Trophoblast cell (in vitro differentiated cells and primary cell): ENCODE data around the gene CASP9.

ENCODE experiments used
- DNase-seq, 2 donors: peaks; one replicate each; pipeline ENCODE4 v3.0.0-alpha.2; 2016
- H2AFZ ChIP-seq: 2 replicates; pipeline ENCODE4 v1.6.1; 2013; ENCODE audit warnings: low read length, moderate library complexity, mild to moderate bottlenecking; ENCODE audit not compliant: insufficient read depth, poor library complexity
- H2AK5ac ChIP-seq: 2 replicates; pipeline ENCODE4 v1.6.1; 2013; ENCODE audit warnings: mild to moderate bottlenecking, low read length
- H2BK120ac ChIP-seq: 2 replicates; pipeline ENCODE4 v1.6.1; 2013; ENCODE audit warnings: low read length, mild to moderate bottlenecking, moderate library complexity; ENCODE audit not compliant: insufficient read depth, poor library complexity
- H2BK12ac ChIP-seq: 2 replicates; pipeline ENCODE4 v1.6.1; 2013; ENCODE audit warnings: mild to moderate bottlenecking, low read length, moderate library complexity
- H2BK5ac ChIP-seq: 2 replicates; pipeline ENCODE4 v1.6.1; 2013; ENCODE audit warnings: low read length, low read depth, moderate library complexity, mild to moderate bottlenecking; ENCODE audit not compliant: poor library complexity
- H3K14ac ChIP-seq: 2 replicates; pipeline ENCODE4 v1.6.1; 2013; ENCODE audit warnings: mild to moderate bottlenecking, low read length
- H3K18ac ChIP-seq: 2 replicates; pipeline ENCODE4 v1.6.1; 2013; ENCODE audit warnings: mild to moderate bottlenecking, low read length
- H3K23ac ChIP-seq: 2 replicates; pipeline ENCODE4 v1.6.1; 2013; ENCODE audit warnings: low read length
- H3K27ac ChIP-seq: 2 replicates; pipeline ENCODE4 v1.5.1; 2013; ENCODE audit warnings: low read depth, mild to moderate bottlenecking, inconsistent platforms, low read length, moderate library complexity
- H3K27me3 ChIP-seq: 2 replicates; pipeline ENCODE4 v1.6.1; 2013; ENCODE audit warnings: inconsistent platforms, mild to moderate bottlenecking, low read length, moderate library complexity; ENCODE audit not compliant: insufficient read depth
- H3K36me3 ChIP-seq, 2 experiments: 1 replicate in 1 of 2; 2 replicates in 1 of 2; pipeline ENCODE4 v1.6.1; 2013; ENCODE audit warnings: low read length in 2 of 2, mild to moderate bottlenecking in 2 of 2, moderate library complexity in 1 of 2; ENCODE audit not compliant: insufficient read depth in 2 of 2, control insufficient read depth in 1 of 2
- H3K4ac ChIP-seq: 2 replicates; pipeline ENCODE4 v1.6.1; 2013; ENCODE audit warnings: low read depth, mild to moderate bottlenecking, low read length, moderate library complexity
- H3K4me1 ChIP-seq, 2 experiments: 1 replicate in 1 of 2; 2 replicates in 1 of 2; pipeline ENCODE4 v1.6.1; 2013; ENCODE audit warnings: low read length in 2 of 2, mild to moderate bottlenecking in 2 of 2, moderate library complexity in 1 of 2; ENCODE audit not compliant: insufficient read depth in 2 of 2, control insufficient read depth in 1 of 2
- H3K4me2 ChIP-seq: 2 replicates; pipeline ENCODE4 v1.6.1; 2013; ENCODE audit warnings: inconsistent platforms, mild to moderate bottlenecking, low read length, moderate library complexity
- H3K4me3 ChIP-seq: 2 replicates; pipeline ENCODE4 v1.5.1; 2013; ENCODE audit warnings: mild to moderate bottlenecking, low read depth, low read length, inconsistent platforms
- H3K79me1 ChIP-seq: one replicate; pipeline ENCODE4 v1.6.1; 2013; ENCODE audit warnings: low read length
- H3K79me2 ChIP-seq: 2 replicates; pipeline ENCODE4 v1.6.1; 2013; ENCODE audit warnings: low read length, mild to moderate bottlenecking; ENCODE audit not compliant: control insufficient read depth, insufficient read depth, poor library complexity
- H3K9ac ChIP-seq: 2 replicates; pipeline ENCODE4 v1.6.1; 2013; ENCODE audit warnings: mild to moderate bottlenecking, low read length
- H3K9me3 ChIP-seq: 2 replicates; pipeline ENCODE4 v1.6.1; 2013; ENCODE audit warnings: low read depth, mild to moderate bottlenecking, control low read depth, inconsistent platforms, low read length; ENCODE audit not compliant: insufficient read depth
- H4K12ac ChIP-seq: 2 replicates; pipeline ENCODE4 v1.6.1; 2013; ENCODE audit warnings: low read depth, mild to moderate bottlenecking, low read length, moderate library complexity
- H4K8ac ChIP-seq: 2 replicates; pipeline ENCODE4 v1.6.1; 2013; ENCODE audit warnings: low read depth, mild to moderate bottlenecking, low read length, moderate library complexity
- H4K91ac ChIP-seq: one replicate; pipeline ENCODE4 v1.6.1; 2013; ENCODE audit warnings: low read depth, mild to moderate bottlenecking, low read length, moderate library complexity
- WGBS: extraction: QIAGEN DNeasy Blood & Tissue Kit; methylation state at CpG from one replicate; pipeline ENCODE4 v1.1.7; 2013; ENCODE audit warnings: missing lambda C conversion rate; ENCODE audit not compliant: insufficient read length, insufficient coverage; ENCODE audit errors: extremely low coverage; 5-methylcytosine and 5-hydroxymethylcytosine counted together

Gene CASP9

GRCh38 chr1:15449567-15449966 lies 74.4 kb downstream of the CASP9 start:
- Histone ChIP-seq H3K79me2 (no peaks in the 10 kb centered on the region), H4K12ac (no peak overlapping the region), H3K9ac (no peak overlapping the region), H3K27ac (no peak overlapping the region), H3K4ac (no peak overlapping the region), H3K4me1 (no peaks in the 10 kb centered on the region), H2BK12ac (no peak overlapping the region), H2BK5ac (no peak overlapping the region), H3K27me3 (no peaks in the 10 kb centered on the region), H3K4me3 (no peak overlapping the region), H2AFZ (no peak overlapping the region), H3K9me3 (peaks cover 4% of the 10 kb centered on the region), H3K23ac (no peak overlapping the region), H4K8ac (no peak overlapping the region), H3K14ac (no peak overlapping the region), H3K18ac (no peak overlapping the region), H3K79me1 (no peaks in the 10 kb centered on the region), H2AK5ac (no peak overlapping the region), H3K36me3 (no peaks in the 10 kb centered on the region), H2BK120ac (no peak overlapping the region), H3K4me2 (no peak overlapping the region), H4K91ac (no peak overlapping the region)
- no CpG with 5 or more reads among the region's 3 CpGs for WGBS
- DNase-seq, result no peak

DNA sequence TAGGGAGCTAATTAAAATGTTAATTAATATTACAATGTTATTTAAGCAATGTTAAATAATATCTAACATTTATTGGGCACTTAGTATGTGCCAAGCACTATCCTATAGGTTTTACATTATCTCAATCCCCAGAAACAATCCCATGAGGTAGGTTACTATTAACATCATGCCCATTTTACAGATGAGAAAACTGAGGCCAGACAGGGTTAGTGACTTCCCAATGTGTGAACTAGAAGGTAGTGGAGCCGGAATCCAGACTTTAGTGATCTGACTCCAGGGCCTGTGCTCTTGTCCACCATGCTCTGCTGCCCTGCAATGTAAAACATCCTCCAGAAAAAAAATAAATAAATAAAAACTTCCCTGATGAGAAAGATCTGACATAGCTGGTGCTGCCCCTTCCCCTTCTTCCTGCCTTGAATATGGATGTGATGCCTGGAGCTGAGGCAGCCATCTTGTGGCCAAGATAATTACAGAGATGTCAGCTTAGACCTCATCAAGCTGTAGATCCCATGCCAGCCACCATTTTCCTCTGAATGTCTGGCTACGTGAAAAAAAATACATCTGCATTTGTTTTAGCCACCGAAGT lies 75.0 kb downstream of the CASP9 start:
- no peak overlapping the region for H3K18ac ChIP-seq
- no peak overlapping the region for H3K14ac ChIP-seq
- no peaks in the 10 kb centered on the region for H3K36me3 ChIP-seq

DNA sequence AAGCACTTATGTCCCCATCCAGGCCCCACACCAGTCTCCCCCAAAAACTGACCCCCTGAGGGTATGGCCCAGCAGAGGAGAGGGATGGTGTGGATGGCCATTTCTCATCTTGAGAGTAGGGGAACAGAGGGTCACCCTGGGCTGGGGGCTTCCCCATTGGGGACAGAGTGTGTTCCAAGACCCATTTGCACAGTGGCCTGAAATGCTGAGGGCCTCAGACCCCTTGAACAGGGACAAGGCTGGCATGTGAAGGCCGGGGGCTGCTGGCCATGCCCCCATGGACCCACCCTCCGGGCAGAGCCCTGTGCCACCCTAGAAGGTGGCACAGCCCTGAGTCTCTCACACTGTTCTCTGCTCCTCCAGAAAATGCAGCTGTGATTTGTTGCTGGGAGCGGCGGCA lies 77.8 kb downstream of the CASP9 start:
- no peak overlapping the region for H2BK120ac ChIP-seq
- H3K4me1 ChIP-seq, result no peaks in the 10 kb centered on the region
- WGBS, result no CpG with 5 or more reads among the region's 4 CpGs
- H3K4ac ChIP-seq, result no peak overlapping the region
- H2BK5ac ChIP-seq, result no peak overlapping the region
- H2BK12ac ChIP-seq, result no peak overlapping the region
- H3K9ac ChIP-seq, result no peak overlapping the region
- no peak overlapping the region for H3K23ac ChIP-seq
- H3K9me3 ChIP-seq, result no peaks in the 10 kb centered on the region
- no peak overlapping the region for H4K8ac ChIP-seq
- H3K79me2 ChIP-seq, result no peaks in the 10 kb centered on the region
- no peak overlapping the region for H2AFZ ChIP-seq
- no peak for DNase-seq
- H2AK5ac ChIP-seq, result no peak overlapping the region
- H3K4me3 ChIP-seq, result no peak overlapping the region
- no peak overlapping the region for H3K27ac ChIP-seq
- H3K4me2 ChIP-seq, result no peak overlapping the region
- no peak overlapping the region for H3K14ac ChIP-seq
- no peaks in the 10 kb centered on the region for H3K36me3 ChIP-seq
- H3K18ac ChIP-seq, result no peak overlapping the region
- no peak overlapping the region for H4K91ac ChIP-seq
- no peaks in the 10 kb centered on the region for H3K79me1 ChIP-seq
- no peak overlapping the region for H4K12ac ChIP-seq
- no peaks in the 10 kb centered on the region for H3K27me3 ChIP-seq

More for the DNA sequence above, 75.0 kb downstream of the CASP9 start:
- H2AK5ac ChIP-seq, result no peak overlapping the region
- no peaks in the 10 kb centered on the region for H3K27me3 ChIP-seq
- no peak overlapping the region for H2BK120ac ChIP-seq
- no peaks in the 10 kb centered on the region for H3K79me2 ChIP-seq
- no peak overlapping the region for H3K9ac ChIP-seq
- H3K27ac ChIP-seq, result no peak overlapping the region
- H4K91ac ChIP-seq, result no peak overlapping the region
- H3K4me2 ChIP-seq, result no peak overlapping the region
- no peak overlapping the region for H2BK12ac ChIP-seq
- no peaks in the 10 kb centered on the region for H3K79me1 ChIP-seq
- no peak overlapping the region for H2AFZ ChIP-seq
- no CpG with 5 or more reads among the region's 3 CpGs for WGBS
- H2BK5ac ChIP-seq, result no peak overlapping the region
- H3K4me3 ChIP-seq, result no peak overlapping the region
- no peak overlapping the region for H3K4ac ChIP-seq
- H3K4me1 ChIP-seq, result no peaks in the 10 kb centered on the region
- H3K9me3 ChIP-seq, result peaks cover 4% of the 10 kb centered on the region
- no peak overlapping the region for H4K8ac ChIP-seq
- no peak overlapping the region for H3K23ac ChIP-seq
- H4K12ac ChIP-seq, result no peak overlapping the region
- no peak for DNase-seq

DNA sequence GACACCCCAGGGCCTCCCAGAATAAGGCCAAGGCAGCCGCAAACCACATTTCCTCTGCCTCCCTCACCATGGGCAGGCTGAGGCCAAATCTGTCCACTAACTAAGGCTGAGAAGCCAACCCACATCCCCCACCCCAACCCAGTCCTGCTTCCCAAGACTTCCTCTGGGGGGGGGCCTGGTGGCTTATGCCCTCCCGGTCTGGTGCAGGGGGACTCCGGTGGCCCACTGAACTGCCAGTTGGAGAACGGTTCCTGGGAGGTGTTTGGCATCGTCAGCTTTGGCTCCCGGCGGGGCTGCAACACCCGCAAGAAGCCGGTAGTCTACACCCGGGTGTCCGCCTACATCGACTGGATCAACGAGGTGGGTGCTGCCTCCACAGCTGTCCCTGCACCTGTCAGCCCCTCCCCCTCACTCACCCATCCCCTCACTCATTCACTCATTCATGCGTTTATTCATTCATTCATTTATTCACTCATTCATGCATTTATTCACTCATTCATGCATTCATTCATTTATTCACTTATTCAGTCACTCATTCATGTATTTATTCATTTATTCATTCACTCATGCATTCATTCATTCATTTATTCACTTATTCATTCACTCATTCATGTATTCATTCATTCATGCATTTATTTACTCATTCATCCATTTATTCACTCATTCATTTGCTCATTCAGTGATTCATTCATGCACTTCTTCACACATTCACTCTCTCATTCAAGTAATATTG lies 78.5 kb downstream of the CASP9 start:
- no peak overlapping the region for H4K8ac ChIP-seq
- H3K4me3 ChIP-seq, result no peak overlapping the region
- H3K36me3 ChIP-seq, result no peaks in the 10 kb centered on the region
- no peak overlapping the region for H4K12ac ChIP-seq
- DNase-seq, result no peak
- H2AK5ac ChIP-seq, result no peak overlapping the region
- no peaks in the 10 kb centered on the region for H3K9me3 ChIP-seq
- H3K27me3 ChIP-seq, result no peaks in the 10 kb centered on the region
- no peak overlapping the region for H3K27ac ChIP-seq
- WGBS, result no CpG with 5 or more reads among the region's 14 CpGs
- no peak overlapping the region for H3K4ac ChIP-seq
- H2AFZ ChIP-seq, result no peak overlapping the region
- no peak overlapping the region for H3K4me2 ChIP-seq
- H3K14ac ChIP-seq, result no peak overlapping the region
- H2BK12ac ChIP-seq, result no peak overlapping the region
- H3K4me1 ChIP-seq, result no peaks in the 10 kb centered on the region
- H3K23ac ChIP-seq, result no peak overlapping the region
- no peaks in the 10 kb centered on the region for H3K79me2 ChIP-seq
- H3K9ac ChIP-seq, result no peak overlapping the region
- H3K79me1 ChIP-seq, result no peaks in the 10 kb centered on the region
- no peak overlapping the region for H2BK120ac ChIP-seq
- H4K91ac ChIP-seq, result no peak overlapping the region
- H2BK5ac ChIP-seq, result no peak overlapping the region
- H3K18ac ChIP-seq, result no peak overlapping the region
